ENCODE data around the gene GRID1.

DNA sequence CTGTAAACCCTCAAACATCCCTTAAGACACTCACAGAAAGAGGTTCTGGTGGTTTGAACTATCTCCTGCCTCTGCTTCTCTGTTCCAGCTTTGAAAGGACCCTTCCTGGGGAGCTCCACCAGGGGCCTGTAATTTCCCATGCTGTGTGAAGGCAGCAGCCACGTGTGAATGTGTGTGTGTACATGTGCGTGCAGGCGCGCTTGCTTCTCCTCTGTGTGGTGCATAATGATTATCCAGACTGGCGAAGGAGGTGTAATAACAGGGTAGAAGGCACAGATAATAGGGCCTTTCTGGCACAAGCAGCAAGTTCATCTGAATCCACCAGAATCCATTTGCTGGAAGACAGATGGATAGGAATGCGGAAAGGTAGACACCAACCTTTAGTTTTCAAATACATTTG, 466.5 kb downstream of the GRID1 start:
- TF ChIP-seq EZH2 (IDR thresholded peaks at IDR 0.05) (no peak), POLR2A (IDR thresholded peaks at IDR 0.05; ENCODE audit: borderline replicate concordance, extremely low read depth, insufficient read depth, insufficient read length) (no peak), JUND (IDR thresholded peaks at IDR 0.05) (no peak), POLR2AphosphoS5 (IDR thresholded peaks at IDR 0.05; ENCODE audit: low read depth, low read length) (no peak), RAD21 (IDR thresholded peaks at IDR 0.05; ENCODE audit: low read depth) (no peak), EGR1 (IDR thresholded peaks at IDR 0.05; ENCODE audit: low read depth) (no peak), ZNF274 (IDR thresholded peaks at IDR 0.05; ENCODE audit: low read depth, low read length) (no peak), EZH2phosphoT487 (IDR thresholded peaks at IDR 0.05; ENCODE audit: borderline replicate concordance) (no peak), CEBPB (IDR thresholded peaks at IDR 0.05; ENCODE audit: low read depth) (no peak), YY1 (IDR thresholded peaks at IDR 0.05; ENCODE audit: extremely low read depth, insufficient replicate concordance, low read depth, low read length) (no peak)
- TF ChIP-seq, protein P1, sequence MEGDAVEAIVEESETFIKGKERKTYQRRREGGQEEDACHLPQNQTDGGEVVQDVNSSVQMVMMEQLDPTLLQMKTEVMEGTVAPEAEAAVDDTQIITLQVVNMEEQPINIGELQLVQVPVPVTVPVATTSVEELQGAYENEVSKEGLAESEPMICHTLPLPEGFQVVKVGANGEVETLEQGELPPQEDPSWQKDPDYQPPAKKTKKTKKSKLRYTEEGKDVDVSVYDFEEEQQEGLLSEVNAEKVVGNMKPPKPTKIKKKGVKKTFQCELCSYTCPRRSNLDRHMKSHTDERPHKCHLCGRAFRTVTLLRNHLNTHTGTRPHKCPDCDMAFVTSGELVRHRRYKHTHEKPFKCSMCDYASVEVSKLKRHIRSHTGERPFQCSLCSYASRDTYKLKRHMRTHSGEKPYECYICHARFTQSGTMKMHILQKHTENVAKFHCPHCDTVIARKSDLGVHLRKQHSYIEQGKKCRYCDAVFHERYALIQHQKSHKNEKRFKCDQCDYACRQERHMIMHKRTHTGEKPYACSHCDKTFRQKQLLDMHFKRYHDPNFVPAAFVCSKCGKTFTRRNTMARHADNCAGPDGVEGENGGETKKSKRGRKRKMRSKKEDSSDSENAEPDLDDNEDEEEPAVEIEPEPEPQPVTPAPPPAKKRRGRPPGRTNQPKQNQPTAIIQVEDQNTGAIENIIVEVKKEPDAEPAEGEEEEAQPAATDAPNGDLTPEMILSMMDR (IDR thresholded peaks at IDR 0.05 in 2 of 3, conservative IDR thresholded peaks at IDR 0.05 in 1 of 3; ENCODE audit: borderline replicate concordance in 1 of 3, insufficient read depth in 1 of 3, low read depth in 2 of 3, low read length in 2 of 3): no peak
- TF ChIP-seq, protein P2, sequence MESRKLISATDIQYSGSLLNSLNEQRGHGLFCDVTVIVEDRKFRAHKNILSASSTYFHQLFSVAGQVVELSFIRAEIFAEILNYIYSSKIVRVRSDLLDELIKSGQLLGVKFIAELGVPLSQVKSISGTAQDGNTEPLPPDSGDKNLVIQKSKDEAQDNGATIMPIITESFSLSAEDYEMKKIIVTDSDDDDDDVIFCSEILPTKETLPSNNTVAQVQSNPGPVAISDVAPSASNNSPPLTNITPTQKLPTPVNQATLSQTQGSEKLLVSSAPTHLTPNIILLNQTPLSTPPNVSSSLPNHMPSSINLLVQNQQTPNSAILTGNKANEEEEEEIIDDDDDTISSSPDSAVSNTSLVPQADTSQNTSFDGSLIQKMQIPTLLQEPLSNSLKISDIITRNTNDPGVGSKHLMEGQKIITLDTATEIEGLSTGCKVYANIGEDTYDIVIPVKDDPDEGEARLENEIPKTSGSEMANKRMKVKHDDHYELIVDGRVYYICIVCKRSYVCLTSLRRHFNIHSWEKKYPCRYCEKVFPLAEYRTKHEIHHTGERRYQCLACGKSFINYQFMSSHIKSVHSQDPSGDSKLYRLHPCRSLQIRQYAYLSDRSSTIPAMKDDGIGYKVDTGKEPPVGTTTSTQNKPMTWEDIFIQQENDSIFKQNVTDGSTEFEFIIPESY (IDR thresholded peaks at IDR 0.05; ENCODE audit: extremely low read depth, insufficient replicate concordance, low read length): no peak
- TF ChIP-seq, protein P3, sequence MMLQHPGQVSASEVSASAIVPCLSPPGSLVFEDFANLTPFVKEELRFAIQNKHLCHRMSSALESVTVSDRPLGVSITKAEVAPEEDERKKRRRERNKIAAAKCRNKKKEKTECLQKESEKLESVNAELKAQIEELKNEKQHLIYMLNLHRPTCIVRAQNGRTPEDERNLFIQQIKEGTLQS (IDR thresholded peaks at IDR 0.05): no peak
- TF ChIP-seq, protein P4, sequence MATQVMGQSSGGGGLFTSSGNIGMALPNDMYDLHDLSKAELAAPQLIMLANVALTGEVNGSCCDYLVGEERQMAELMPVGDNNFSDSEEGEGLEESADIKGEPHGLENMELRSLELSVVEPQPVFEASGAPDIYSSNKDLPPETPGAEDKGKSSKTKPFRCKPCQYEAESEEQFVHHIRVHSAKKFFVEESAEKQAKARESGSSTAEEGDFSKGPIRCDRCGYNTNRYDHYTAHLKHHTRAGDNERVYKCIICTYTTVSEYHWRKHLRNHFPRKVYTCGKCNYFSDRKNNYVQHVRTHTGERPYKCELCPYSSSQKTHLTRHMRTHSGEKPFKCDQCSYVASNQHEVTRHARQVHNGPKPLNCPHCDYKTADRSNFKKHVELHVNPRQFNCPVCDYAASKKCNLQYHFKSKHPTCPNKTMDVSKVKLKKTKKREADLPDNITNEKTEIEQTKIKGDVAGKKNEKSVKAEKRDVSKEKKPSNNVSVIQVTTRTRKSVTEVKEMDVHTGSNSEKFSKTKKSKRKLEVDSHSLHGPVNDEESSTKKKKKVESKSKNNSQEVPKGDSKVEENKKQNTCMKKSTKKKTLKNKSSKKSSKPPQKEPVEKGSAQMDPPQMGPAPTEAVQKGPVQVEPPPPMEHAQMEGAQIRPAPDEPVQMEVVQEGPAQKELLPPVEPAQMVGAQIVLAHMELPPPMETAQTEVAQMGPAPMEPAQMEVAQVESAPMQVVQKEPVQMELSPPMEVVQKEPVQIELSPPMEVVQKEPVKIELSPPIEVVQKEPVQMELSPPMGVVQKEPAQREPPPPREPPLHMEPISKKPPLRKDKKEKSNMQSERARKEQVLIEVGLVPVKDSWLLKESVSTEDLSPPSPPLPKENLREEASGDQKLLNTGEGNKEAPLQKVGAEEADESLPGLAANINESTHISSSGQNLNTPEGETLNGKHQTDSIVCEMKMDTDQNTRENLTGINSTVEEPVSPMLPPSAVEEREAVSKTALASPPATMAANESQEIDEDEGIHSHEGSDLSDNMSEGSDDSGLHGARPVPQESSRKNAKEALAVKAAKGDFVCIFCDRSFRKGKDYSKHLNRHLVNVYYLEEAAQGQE (IDR thresholded peaks at IDR 0.05; ENCODE audit: low read depth): no peak

All from HCT116 (cell line).